Right lobe of liver (tissue), 4 donors: ENCODE results near the gene TRIM58.

ENCODE experiments used
- POLR2A ChIP-seq: fragments of 450-650 bp; IDR thresholded peaks from one replicate; pipeline ENCODE4 v1.6.1; 2017; ENCODE audit warnings: antibody characterized with exemption, mild to moderate bottlenecking
- TF ChIP-seq, protein P1 (sequence below), 4 donors: fragments of 200-600 bp in 3 of 4; fragments of 450-650 bp in 1 of 4; IDR thresholded peaks; one replicate each; pipeline versions ENCODE4 v1.5.1 to v1.8.0; 2016 to 2022; ENCODE audit warnings: antibody characterized with exemption in 4 of 4, mild to moderate bottlenecking in 2 of 4
- donor health status: DM: no; HTN: no; CAD: no.
- donor health status: DM: no; HTN: no; CAD: no.
- donor health status: DM: no; HTN: yes; CAD: no.

DNA sequence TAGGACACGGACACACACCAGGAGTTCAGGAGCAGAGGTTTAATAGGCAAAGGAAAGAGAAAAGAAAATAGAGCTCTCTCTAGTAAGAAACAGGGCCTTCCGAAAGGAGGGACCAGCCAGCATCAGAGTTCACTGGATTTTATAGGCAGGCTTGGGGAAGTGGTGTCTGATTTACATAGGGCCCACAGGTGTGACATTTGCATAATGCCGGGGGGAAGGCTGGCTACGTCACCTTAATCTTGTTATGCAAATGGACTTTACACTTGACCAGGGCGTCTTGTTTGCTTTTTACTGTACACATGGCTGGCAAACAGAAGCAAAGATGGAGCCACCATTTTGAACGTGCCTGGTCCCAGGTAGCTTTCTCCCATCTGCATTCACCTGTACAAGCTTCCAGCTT is 33.0 kb upstream of the TRIM58 start, which contains the start of gene OR14A16:
- TF ChIP-seq, protein P1, sequence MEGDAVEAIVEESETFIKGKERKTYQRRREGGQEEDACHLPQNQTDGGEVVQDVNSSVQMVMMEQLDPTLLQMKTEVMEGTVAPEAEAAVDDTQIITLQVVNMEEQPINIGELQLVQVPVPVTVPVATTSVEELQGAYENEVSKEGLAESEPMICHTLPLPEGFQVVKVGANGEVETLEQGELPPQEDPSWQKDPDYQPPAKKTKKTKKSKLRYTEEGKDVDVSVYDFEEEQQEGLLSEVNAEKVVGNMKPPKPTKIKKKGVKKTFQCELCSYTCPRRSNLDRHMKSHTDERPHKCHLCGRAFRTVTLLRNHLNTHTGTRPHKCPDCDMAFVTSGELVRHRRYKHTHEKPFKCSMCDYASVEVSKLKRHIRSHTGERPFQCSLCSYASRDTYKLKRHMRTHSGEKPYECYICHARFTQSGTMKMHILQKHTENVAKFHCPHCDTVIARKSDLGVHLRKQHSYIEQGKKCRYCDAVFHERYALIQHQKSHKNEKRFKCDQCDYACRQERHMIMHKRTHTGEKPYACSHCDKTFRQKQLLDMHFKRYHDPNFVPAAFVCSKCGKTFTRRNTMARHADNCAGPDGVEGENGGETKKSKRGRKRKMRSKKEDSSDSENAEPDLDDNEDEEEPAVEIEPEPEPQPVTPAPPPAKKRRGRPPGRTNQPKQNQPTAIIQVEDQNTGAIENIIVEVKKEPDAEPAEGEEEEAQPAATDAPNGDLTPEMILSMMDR (IDR thresholded peaks at IDR 0.05) = no peak
- no peak for TF ChIP-seq POLR2A
